Inflammatory macrophage treated with lipopolysaccharide for 4 hours (primary cell): ENCODE measurements around the gene GALC.

Experiments
- DNase-seq: peaks from one replicate; pipeline ENCODE4 v3.0.0-alpha.2; 2020

GALC gene

GRCh38 chr14:87952307-87953094 lies 40.5 kb downstream of the GALC start:
- no peak for DNase-seq

- DNase-seq, result peak; percentile 47
Observed at GRCh38 chr14:87944987-87945604, 47.9 kb downstream of the GALC start.

DNA sequence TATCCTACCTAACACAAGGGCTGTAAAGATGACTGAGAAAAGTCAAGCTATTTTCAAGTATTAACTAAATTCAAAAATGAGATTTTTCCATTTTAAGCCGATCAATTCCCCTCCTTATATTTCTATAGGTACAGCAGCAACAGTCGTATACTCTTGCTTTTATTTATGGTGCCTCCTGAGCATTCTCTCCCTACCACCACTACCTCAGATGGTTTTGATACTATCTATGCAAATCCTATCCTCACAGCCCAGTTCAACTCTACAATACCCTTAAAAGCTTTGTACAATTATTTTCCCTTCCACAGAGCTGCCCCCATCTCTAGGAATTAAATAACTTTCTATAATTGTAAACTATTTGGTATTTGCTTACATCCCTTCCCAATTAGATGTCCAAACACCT lies 52.1 kb downstream of the GALC start:
- no peak for DNase-seq

- no peak for DNase-seq
Observed at GRCh38 chr14:87940382-87940781, 52.6 kb downstream of the GALC start.

GRCh38 chr14:87935886-87936285 lies 57.1 kb downstream of the GALC start:
- DNase-seq, result no peak

DNA sequence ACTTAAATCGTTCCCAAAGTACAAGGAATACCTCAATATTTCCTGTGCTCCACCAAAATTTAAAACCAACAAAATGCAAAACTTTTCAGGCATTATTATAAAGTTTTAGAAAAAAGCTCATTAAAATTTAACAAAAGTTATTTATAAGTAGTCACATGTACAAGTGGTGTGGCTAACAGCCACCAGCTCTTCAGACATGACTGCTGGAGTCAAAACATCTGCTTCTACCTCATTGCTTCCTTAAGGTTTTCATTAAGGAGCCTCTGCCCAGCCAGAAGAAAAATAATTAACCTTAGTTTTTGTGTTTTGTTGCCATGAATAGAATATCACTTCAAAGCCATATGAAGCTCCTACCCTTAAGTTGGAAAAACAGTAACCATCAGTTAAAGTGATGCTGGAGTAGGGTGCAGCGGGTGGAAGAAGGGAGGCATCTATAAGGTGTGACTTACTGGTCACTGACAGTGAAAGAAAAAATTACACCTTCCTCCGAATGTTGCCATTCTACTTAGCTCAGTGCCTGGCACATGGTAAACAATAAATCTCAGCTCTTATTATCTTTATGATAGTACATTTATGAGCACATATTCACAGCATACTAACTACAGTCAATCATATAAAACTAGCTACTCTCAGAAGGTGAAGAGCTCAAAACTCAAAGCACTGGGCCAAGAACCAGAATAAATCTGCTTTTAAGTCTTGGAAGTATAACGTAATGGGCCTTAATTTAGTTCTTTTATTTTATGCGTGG lies 57.7 kb downstream of the GALC start:
- no peak for DNase-seq

GRCh38 chr14:87934185-87934584 lies 58.8 kb downstream of the GALC start:
- no peak for DNase-seq

DNA sequence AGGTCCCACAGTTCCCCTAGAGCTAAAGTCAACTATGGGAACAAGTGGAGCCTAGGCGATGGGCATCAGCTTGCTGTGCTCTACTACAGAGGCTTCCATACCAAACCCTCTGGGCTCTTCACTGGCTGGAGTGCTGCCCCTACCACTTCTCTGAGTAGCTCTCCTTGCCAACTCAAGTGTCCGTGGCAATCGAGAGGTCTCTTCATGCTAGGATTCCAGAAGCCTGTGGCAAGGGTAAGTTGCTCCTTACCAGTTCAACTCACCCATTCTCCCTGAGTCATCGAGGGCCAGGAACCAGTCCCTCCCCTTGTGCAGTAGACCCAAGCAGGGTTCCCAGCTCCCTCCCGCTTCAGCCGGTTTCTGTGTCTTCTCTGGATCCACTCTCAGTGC lies 76.1 kb downstream of the GALC start:
- no peak for DNase-seq

GRCh38 chr14:87916103-87916885 lies 76.7 kb downstream of the GALC start:
- no peak for DNase-seq

GRCh38 chr14:87908550-87908949 lies 84.4 kb downstream of the GALC start:
- DNase-seq, result no peak

GRCh38 chr14:87901652-87902051 lies 91.3 kb downstream of the GALC start:
- no peak for DNase-seq

GRCh38 chr14:87901236-87901635 lies 91.7 kb downstream of the GALC start:
- DNase-seq, result no peak

DNA sequence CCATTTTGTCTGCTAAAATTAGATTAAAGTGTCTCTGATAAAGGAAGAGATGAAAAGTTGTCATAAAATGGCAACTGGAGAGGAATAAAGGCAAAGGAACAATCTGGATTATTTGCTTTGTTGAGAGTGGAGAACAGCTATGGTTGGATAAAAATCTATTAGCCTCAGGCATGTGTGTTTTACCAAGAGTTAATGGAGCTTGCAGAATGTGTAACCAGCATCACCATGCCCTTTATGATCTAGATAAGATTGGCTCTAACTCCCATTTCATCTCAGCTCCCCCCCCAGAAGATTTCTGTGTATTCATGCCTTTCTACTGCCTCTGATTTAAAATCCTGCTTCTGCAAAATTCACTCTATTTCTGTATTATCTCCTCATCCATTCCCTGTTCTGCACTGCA lies 93.8 kb downstream of the GALC start:
- DNase-seq, result no peak

DNA sequence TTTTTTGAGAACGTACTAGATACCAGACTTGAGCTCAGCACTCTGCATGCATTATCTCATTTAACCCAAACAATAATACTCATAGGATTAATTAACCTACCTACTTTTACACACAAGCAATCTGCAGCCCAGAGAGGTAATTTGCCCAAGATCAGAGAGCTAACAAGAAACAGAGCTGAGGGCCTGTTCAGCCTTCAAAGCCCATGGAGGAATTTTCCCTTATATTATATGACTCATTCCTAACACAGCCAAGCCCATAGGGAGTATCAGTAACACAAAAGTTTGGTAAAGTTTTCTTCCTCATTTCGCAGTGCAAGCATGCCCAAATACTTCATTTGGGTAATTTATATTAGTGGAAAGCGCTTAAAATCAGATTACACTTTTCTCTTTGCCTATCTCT lies 94.7 kb downstream of the GALC start:
- DNase-seq, result no peak

DNA sequence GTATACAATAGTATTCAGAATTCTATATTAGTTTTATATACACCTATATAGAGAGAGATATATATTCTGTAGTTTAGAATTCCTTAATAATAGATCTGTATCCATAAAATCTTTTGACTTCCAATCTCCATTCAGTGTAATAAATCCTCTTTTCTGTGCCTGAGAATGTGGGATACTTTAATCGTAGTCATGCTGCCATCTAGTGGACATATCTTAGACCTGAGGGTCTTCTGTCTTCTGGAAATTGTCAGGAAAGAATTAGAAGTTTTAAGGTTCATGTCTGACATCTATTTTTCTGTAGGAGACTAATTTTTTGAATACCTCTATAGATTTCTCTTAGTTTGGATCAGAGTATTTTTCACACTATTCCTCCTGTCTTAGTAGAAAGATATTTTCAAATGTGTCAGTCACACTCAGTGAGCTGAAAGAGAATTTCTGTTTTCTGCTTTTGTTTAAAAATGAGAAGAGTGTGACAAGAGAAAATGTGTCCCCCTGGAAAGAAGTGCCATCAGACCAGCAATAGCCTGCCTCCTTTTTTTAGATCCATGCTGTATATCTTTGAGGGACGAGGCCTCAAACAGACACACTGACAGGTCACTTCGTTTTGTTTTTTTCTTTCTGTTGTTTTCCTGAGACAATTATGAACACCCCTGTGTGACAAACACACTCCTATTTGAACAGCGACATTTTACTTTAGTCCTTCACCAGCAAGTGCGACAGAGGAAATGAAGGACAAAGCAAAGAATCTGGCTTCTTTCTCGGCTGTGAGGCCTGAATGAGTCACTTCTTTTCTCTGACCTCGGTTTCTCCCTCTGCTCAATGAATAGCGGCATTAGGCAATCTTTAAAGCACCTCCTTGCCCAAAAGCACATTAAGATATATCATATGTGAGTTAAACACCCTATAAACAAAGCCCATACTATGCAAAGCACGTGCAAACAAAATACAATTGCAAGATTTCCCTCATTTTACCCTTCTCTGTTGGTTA lies 96.3 kb downstream of the GALC start:
- DNase-seq, result peak; percentile 43

GRCh38 chr14:87894920-87895319 lies 98.1 kb downstream of the GALC start:
- DNase-seq, result no peak

DNA sequence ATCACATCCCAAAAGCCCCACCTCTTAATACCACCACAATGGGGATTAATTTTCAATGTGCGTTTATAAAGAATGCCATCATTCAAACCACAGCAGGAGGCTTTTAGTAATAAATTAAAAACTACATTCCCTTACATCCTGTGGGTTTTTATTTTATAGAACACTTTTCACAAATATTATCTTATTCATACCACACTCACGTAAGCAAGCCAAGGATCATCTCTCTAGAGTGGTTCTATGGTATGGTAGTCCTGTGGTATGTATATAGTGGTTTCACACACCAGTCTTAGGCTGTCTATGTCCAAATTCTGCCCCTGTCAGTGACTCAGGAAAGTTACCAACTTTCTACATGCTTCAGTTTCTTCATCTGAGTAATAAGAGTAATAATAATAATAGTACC lies 100.2 kb downstream of the GALC start:
- no peak for DNase-seq

DNA sequence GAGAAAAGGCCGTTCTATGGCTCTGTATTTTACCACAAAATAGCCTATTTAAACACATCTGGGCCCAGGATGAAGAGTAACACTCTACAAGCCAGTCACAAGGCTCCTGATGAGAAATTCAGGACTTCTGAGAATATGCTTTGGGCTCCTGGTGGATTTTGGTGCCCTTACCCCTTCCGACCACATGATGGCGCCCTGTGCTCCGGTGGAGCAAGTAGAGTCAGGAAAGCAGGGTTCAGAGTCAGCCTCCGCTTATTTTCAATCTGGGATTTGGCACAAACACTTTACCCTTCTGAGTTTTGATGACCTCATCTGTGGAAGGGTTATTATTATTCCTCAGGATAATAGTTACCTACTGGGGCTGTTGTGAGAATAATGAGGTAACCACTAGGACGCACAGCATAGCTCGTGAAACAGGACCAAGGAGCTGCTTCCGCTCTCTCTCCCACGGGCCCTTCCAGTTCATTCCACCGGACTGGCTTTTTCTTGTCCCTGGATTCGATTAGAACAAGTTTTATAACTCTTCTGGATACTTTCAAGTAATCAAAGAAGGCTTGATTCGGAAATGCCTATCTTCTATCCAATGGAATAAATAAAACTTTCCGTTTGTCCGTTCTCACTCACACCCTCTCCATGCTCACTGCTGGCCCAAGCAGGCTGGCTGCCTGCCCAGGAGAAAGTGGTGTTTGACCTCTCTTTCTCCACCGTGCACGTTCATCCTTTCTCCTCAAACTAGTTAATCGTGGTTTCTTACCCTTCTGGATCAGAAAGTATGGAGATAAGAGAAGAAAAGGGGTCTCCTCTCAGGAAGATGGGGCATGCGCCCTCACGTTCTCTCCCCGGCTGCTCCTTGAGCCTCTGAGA lies 104.6 kb downstream of the GALC start:
- DNase-seq, result peak; percentile 3

GRCh38 chr14:87883750-87884149 lies 109.2 kb downstream of the GALC start:
- DNase-seq, result no peak
